ENCODE measurements around the gene KLHL42.

The KLHL42 gene

GRCh38 chr12:27766587-27766986, 13.4 kb upstream of the KLHL42 start:
- no peaks in the 10 kb centered on the region for H3K27me3 ChIP-seq (ENCODE audit: control insufficient read depth in 3 of 3, insufficient read depth in 3 of 3, low read depth in 1 of 3, low read length in 3 of 3)
- H3K4ac ChIP-seq (ENCODE audit: low read length): no peak overlapping the region
- no peak overlapping the region for H4K8ac ChIP-seq (ENCODE audit: low read depth, low read length)
- no peak overlapping the region for H2BK15ac ChIP-seq (ENCODE audit: low read length)
- H2BK5ac ChIP-seq (ENCODE audit: low read length): no peak overlapping the region
- no peak overlapping the region for H2BK120ac ChIP-seq (ENCODE audit: low read depth, low read length)
- H3K36me3 ChIP-seq (replicated peaks in 1 of 2; ENCODE audit: control insufficient read depth in 2 of 2, insufficient read depth in 2 of 2, low read length in 2 of 2): no peaks in the 10 kb centered on the region
- DNase-seq (ENCODE audit: low spot score): no peak
- no peak overlapping the region for H2AFZ ChIP-seq (ENCODE audit: low read length)
- H3K4me3 ChIP-seq (ENCODE audit: low read length in 2 of 2): no peak overlapping the region
- no peak overlapping the region for H4K91ac ChIP-seq (ENCODE audit: low read depth, low read length, poor library complexity)
- H2BK12ac ChIP-seq (ENCODE audit: low read length): no peak overlapping the region
- no peak overlapping the region for H2AK5ac ChIP-seq (ENCODE audit: low read depth, low read length)
- no peak overlapping the region for H3K27ac ChIP-seq (replicated peaks; ENCODE audit: low read length)
- WGBS, 2 donors (ENCODE audit: extremely low coverage in 2 of 2, insufficient read length in 2 of 2, insufficient replicate concordance in 1 of 2): no CpG with 5 or more reads among the region's 3 CpGs
- no peak overlapping the region for H3K18ac ChIP-seq (ENCODE audit: low read length)
- H3K23ac ChIP-seq (ENCODE audit: low read depth, low read length, poor library complexity): no peak overlapping the region
- no peak overlapping the region for H3K9ac ChIP-seq (ENCODE audit: low read depth, low read length, poor library complexity)
- H3K79me1 ChIP-seq (ENCODE audit: low read depth, low read length): no peaks in the 10 kb centered on the region
- no peaks in the 10 kb centered on the region for H3K4me1 ChIP-seq (ENCODE audit: control insufficient read depth in 2 of 2, insufficient read depth in 1 of 2, low read depth in 1 of 2, low read length in 2 of 2)
- H3K14ac ChIP-seq (ENCODE audit: low read length): no peak overlapping the region
- H3K9me3 ChIP-seq (replicated peaks in 1 of 2; ENCODE audit: control insufficient read depth in 2 of 2, insufficient read depth in 1 of 2, low read depth in 1 of 2, low read length in 2 of 2): no peaks in the 10 kb centered on the region
- no peak overlapping the region for H3K4me2 ChIP-seq (ENCODE audit: insufficient read depth, low read length, poor library complexity, severe bottlenecking)

GRCh38 chr12:27769142-27769673, 10.8 kb upstream of the KLHL42 start:
- Histone ChIP-seq H2BK5ac (ENCODE audit: low read length) (no peak overlapping the region), H3K4me2 (ENCODE audit: insufficient read depth, low read length, poor library complexity, severe bottlenecking) (no peak overlapping the region), H3K18ac (ENCODE audit: low read length) (no peak overlapping the region), H3K79me1 (ENCODE audit: low read depth, low read length) (no peaks in the 10 kb centered on the region), H2BK120ac (ENCODE audit: low read depth, low read length) (no peak overlapping the region), H3K4ac (ENCODE audit: low read length) (no peak overlapping the region), H2AK5ac (ENCODE audit: low read depth, low read length) (no peak overlapping the region), H3K9me3 (replicated peaks in 1 of 2; ENCODE audit: control insufficient read depth in 2 of 2, insufficient read depth in 1 of 2, low read depth in 1 of 2, low read length in 2 of 2) (no peaks in the 10 kb centered on the region), H2BK15ac (ENCODE audit: low read length) (no peak overlapping the region), H3K9ac (ENCODE audit: low read depth, low read length, poor library complexity) (no peak overlapping the region), H3K27me3 (ENCODE audit: control insufficient read depth in 3 of 3, insufficient read depth in 3 of 3, low read depth in 1 of 3, low read length in 3 of 3) (no peaks in the 10 kb centered on the region), H3K27ac (replicated peaks; ENCODE audit: low read length) (no peak overlapping the region), H3K4me1 (ENCODE audit: control insufficient read depth in 2 of 2, insufficient read depth in 1 of 2, low read depth in 1 of 2, low read length in 2 of 2) (no peaks in the 10 kb centered on the region), H3K36me3 (replicated peaks in 1 of 2; ENCODE audit: control insufficient read depth in 2 of 2, insufficient read depth in 2 of 2, low read length in 2 of 2) (no peaks in the 10 kb centered on the region), H2BK12ac (ENCODE audit: low read length) (no peak overlapping the region), H4K8ac (ENCODE audit: low read depth, low read length) (no peak overlapping the region), H4K91ac (ENCODE audit: low read depth, low read length, poor library complexity) (no peak overlapping the region), H3K4me3 (ENCODE audit: low read length in 2 of 2) (no peak overlapping the region), H2AFZ (ENCODE audit: low read length) (no peak overlapping the region), H3K14ac (ENCODE audit: low read length) (no peak overlapping the region), H3K23ac (ENCODE audit: low read depth, low read length, poor library complexity) (no peak overlapping the region)
- WGBS, 2 donors (ENCODE audit: extremely low coverage in 2 of 2, insufficient read length in 2 of 2, insufficient replicate concordance in 1 of 2): no CpG with 5 or more reads among the region's 8 CpGs
- DNase-seq (ENCODE audit: low spot score): no peak

- H3K14ac ChIP-seq (ENCODE audit: low read length): no peak overlapping the region
- WGBS, 2 donors (ENCODE audit: extremely low coverage in 2 of 2, insufficient read length in 2 of 2, insufficient replicate concordance in 1 of 2): no CpG with 5 or more reads among the region's 3 CpGs
- H2AFZ ChIP-seq (ENCODE audit: low read length): no peak overlapping the region
- no peaks in the 10 kb centered on the region for H3K9me3 ChIP-seq (replicated peaks in 1 of 2; ENCODE audit: control insufficient read depth in 2 of 2, insufficient read depth in 1 of 2, low read depth in 1 of 2, low read length in 2 of 2)
- H3K36me3 ChIP-seq (replicated peaks in 1 of 2; ENCODE audit: control insufficient read depth in 2 of 2, insufficient read depth in 2 of 2, low read length in 2 of 2): no peaks in the 10 kb centered on the region
- no peak overlapping the region for H3K4me3 ChIP-seq (ENCODE audit: low read length in 2 of 2)
- H3K27ac ChIP-seq (replicated peaks; ENCODE audit: low read length): no peak overlapping the region
- H3K4me2 ChIP-seq (ENCODE audit: insufficient read depth, low read length, poor library complexity, severe bottlenecking): no peak overlapping the region
- H3K4me1 ChIP-seq (ENCODE audit: control insufficient read depth in 2 of 2, insufficient read depth in 1 of 2, low read depth in 1 of 2, low read length in 2 of 2): no peaks in the 10 kb centered on the region
- H3K27me3 ChIP-seq (ENCODE audit: control insufficient read depth in 3 of 3, insufficient read depth in 3 of 3, low read depth in 1 of 3, low read length in 3 of 3): no peaks in the 10 kb centered on the region
- H2BK120ac ChIP-seq (ENCODE audit: low read depth, low read length): no peak overlapping the region
- H2BK5ac ChIP-seq (ENCODE audit: low read length): no peak overlapping the region
- no peak for DNase-seq (ENCODE audit: low spot score)
- no peak overlapping the region for H2BK15ac ChIP-seq (ENCODE audit: low read length)
- H3K79me1 ChIP-seq (ENCODE audit: low read depth, low read length): no peaks in the 10 kb centered on the region
- no peak overlapping the region for H2AK5ac ChIP-seq (ENCODE audit: low read depth, low read length)
- H4K91ac ChIP-seq (ENCODE audit: low read depth, low read length, poor library complexity): no peak overlapping the region
- no peak overlapping the region for H3K18ac ChIP-seq (ENCODE audit: low read length)
- H3K23ac ChIP-seq (ENCODE audit: low read depth, low read length, poor library complexity): no peak overlapping the region
- no peak overlapping the region for H3K9ac ChIP-seq (ENCODE audit: low read depth, low read length, poor library complexity)
- H3K4ac ChIP-seq (ENCODE audit: low read length): no peak overlapping the region
- H2BK12ac ChIP-seq (ENCODE audit: low read length): no peak overlapping the region
- no peak overlapping the region for H4K8ac ChIP-seq (ENCODE audit: low read depth, low read length)
Measured at GRCh38 chr12:27771481-27772327, 8.3 kb upstream of the KLHL42 start.

DNA sequence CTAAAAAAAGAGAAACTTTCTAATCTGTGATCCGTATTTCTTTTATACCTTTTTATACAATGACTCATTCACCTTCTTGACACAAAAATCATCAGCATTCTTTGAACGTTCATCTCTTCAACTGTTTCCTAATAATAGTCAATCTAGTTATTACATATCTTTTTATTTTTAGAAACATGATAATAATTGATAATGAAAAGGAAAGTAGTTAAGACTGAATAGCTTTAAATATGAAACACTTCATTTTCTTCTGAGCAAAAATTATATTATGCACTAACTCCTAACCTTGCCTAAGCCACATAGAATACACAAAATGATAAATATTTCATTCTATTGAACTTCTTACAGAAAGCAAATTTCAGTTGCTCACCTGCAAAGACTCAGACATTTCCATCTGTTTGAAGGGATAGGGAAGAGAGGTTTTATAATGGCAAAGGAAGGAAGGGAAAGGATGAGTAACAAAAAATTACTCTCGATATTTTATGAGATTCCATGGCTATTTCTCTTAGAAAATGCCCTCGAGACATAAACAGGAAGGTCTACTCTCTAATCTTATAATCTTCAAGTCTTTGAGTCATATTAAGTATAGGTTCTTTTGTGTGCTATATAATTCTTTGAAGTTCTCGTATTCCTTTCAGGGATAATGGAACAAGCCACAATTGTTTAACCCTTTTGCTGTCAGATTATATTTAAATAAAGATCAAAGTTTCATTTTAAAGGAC, 7.5 kb upstream of the KLHL42 start:
- Histone ChIP-seq H3K9me3 (replicated peaks in 1 of 2; ENCODE audit: control insufficient read depth in 2 of 2, insufficient read depth in 1 of 2, low read depth in 1 of 2, low read length in 2 of 2) (no peaks in the 10 kb centered on the region), H3K4me2 (ENCODE audit: insufficient read depth, low read length, poor library complexity, severe bottlenecking) (no peak overlapping the region), H3K27me3 (ENCODE audit: control insufficient read depth in 3 of 3, insufficient read depth in 3 of 3, low read depth in 1 of 3, low read length in 3 of 3) (no peaks in the 10 kb centered on the region), H2AFZ (ENCODE audit: low read length) (no peak overlapping the region), H2BK15ac (ENCODE audit: low read length) (no peak overlapping the region), H3K18ac (ENCODE audit: low read length) (no peak overlapping the region), H3K9ac (ENCODE audit: low read depth, low read length, poor library complexity) (no peak overlapping the region), H3K23ac (ENCODE audit: low read depth, low read length, poor library complexity) (no peak overlapping the region), H3K79me1 (ENCODE audit: low read depth, low read length) (no peaks in the 10 kb centered on the region), H3K4ac (ENCODE audit: low read length) (no peak overlapping the region), H2BK120ac (ENCODE audit: low read depth, low read length) (no peak overlapping the region), H3K4me1 (ENCODE audit: control insufficient read depth in 2 of 2, insufficient read depth in 1 of 2, low read depth in 1 of 2, low read length in 2 of 2) (peaks cover 0 to 4% of the 10 kb centered on the region in 2 donors), H4K91ac (ENCODE audit: low read depth, low read length, poor library complexity) (no peak overlapping the region), H3K27ac (replicated peaks; ENCODE audit: low read length) (no peak overlapping the region), H3K14ac (ENCODE audit: low read length) (no peak overlapping the region), H2BK12ac (ENCODE audit: low read length) (no peak overlapping the region), H2BK5ac (ENCODE audit: low read length) (no peak overlapping the region), H3K36me3 (replicated peaks in 1 of 2; ENCODE audit: control insufficient read depth in 2 of 2, insufficient read depth in 2 of 2, low read length in 2 of 2) (no peaks in the 10 kb centered on the region), H3K4me3 (ENCODE audit: low read length in 2 of 2) (no peak overlapping the region), H2AK5ac (ENCODE audit: low read depth, low read length) (no peak overlapping the region), H4K8ac (ENCODE audit: low read depth, low read length) (no peak overlapping the region)
- DNase-seq (ENCODE audit: low spot score): no peak
- no CpG with 5 or more reads among the region's 5 CpGs for WGBS, 2 donors (ENCODE audit: extremely low coverage in 2 of 2, insufficient read length in 2 of 2, insufficient replicate concordance in 1 of 2)

Data from neuronal stem cell (in vitro differentiated cells).